K562 (cell line): Measurements from ENCODE around the gene NUP205. TPM values are rescaled to one million over a fixed set of nuclear protein-coding genes. Genes with fewer than 3 reads are reported as not detected.
A peak's percentile ranks its signal among the peaks of the same experiment; 100 is the strongest.

ENCODE experiments used
- BCOR ChIP-seq: fragments of 450-650 bp; IDR thresholded peaks from 2 replicates; pipeline ENCODE4 v1.6.1; 2016
- CBX1 ChIP-seq: sonication (generic); IDR thresholded peaks from 2 replicates; pipeline ENCODE4 v1.6.1; 2016; ENCODE audit warnings: antibody characterized with exemption, low read depth, mild to moderate bottlenecking
- DACH1 ChIP-seq: fragments of 450-650 bp; IDR thresholded peaks from 2 replicates; pipeline ENCODE4 v1.6.1; 2018; ENCODE audit not compliant: partially characterized antibody
- FOXJ2 ChIP-seq: fragments of 200-800 bp; sonication (Bioruptor generic); IDR thresholded peaks from 2 replicates; pipeline ENCODE4 v1.6.1; 2016; ENCODE audit warnings: missing genetic modification characterization, missing compliant biosample characterization
- FUS ChIP-seq: fragments of 200-400 bp; formaldehyde crosslinking; optimal IDR thresholded peaks from 2 replicates; pipeline ENCODE3; 2017; ENCODE audit warnings: low read depth, low read length
- HIVEP1 ChIP-seq: fragments of 250-450 bp; sonication (Bioruptor Pico); IDR thresholded peaks from 2 replicates; pipeline ENCODE4 v1.4.0; 2020; ENCODE audit warnings: mild to moderate bottlenecking
- JUN ChIP-seq, 2 experiments: sonication (generic) in 1 of 2; formaldehyde crosslinking in 1 of 2; IDR thresholded peaks; 2 replicates each; pipeline versions ENCODE4 v1.6.1 to v1.8.0; 2012 to 2022; ENCODE audit warnings: borderline replicate concordance in 2 of 2, mild to moderate bottlenecking in 2 of 2, improper control_type of control experiment in 1 of 2, low read depth in 1 of 2, low read length in 1 of 2, missing genetic modification reagents in 1 of 2
- MEF2D ChIP-seq: conservative IDR thresholded peaks from 2 replicates; pipeline ENCODE4 v1.6.1; 2016; ENCODE audit warnings: low read depth, missing genetic modification characterization, missing compliant biosample characterization
- NFXL1 ChIP-seq: fragments of 450-650 bp; formaldehyde crosslinking; IDR thresholded peaks from 2 replicates; pipeline ENCODE4 v1.4.0; 2021; ENCODE audit warnings: mild to moderate bottlenecking
- PATZ1 ChIP-seq: fragments of 250-450 bp; sonication (Bioruptor Pico); IDR thresholded peaks from 2 replicates; pipeline ENCODE4 v1.5.0; 2020; ENCODE audit warnings: mild to moderate bottlenecking, borderline replicate concordance
- RAD51 ChIP-seq: fragments of 450-650 bp; IDR thresholded peaks from 2 replicates; pipeline ENCODE4 v1.7.1; 2016; ENCODE audit warnings: low read depth, mild to moderate bottlenecking, borderline replicate concordance
- SLC30A9 ChIP-seq: fragments of 250-450 bp; sonication (Bioruptor Pico); IDR thresholded peaks from 2 replicates; pipeline ENCODE4 v1.8.0; 2022; ENCODE audit warnings: mild to moderate bottlenecking, moderate library complexity
- SMARCB1 ChIP-seq: IDR thresholded peaks from 2 replicates; pipeline ENCODE4 v1.6.1; 2011; ENCODE audit warnings: improper control_type of control experiment, low read depth; ENCODE audit not compliant: insufficient read length
- SNIP1 ChIP-seq: fragments of 450-650 bp; IDR thresholded peaks from 2 replicates; pipeline ENCODE4 v1.7.1; 2017; ENCODE audit warnings: low read depth, mild to moderate bottlenecking
- SREBF1 ChIP-seq: fragments of 150-350 bp; IDR thresholded peaks from 2 replicates; pipeline ENCODE4 v1.6.1; 2014; ENCODE audit warnings: antibody characterized with exemption, low read depth, low read length, borderline replicate concordance
- SRSF1 ChIP-seq: fragments of 200-400 bp; formaldehyde crosslinking; IDR thresholded peaks from 2 replicates; pipeline ENCODE4 v1.6.1; 2017; ENCODE audit warnings: mild to moderate bottlenecking, low read depth, low read length, moderate library complexity
- TAF9B ChIP-seq: fragments of 450-650 bp; IDR thresholded peaks from 2 replicates; pipeline ENCODE4 v1.6.1; 2018; ENCODE audit warnings: mild to moderate bottlenecking; ENCODE audit not compliant: partially characterized antibody
- TCF3 ChIP-seq: sonication (generic); formaldehyde crosslinking; IDR thresholded peaks from 2 replicates; pipeline ENCODE4 v1.4.0; 2020; ENCODE audit warnings: mild to moderate bottlenecking, missing genetic modification reagents
- TGIF2 ChIP-seq: sonication (generic); formaldehyde crosslinking; IDR thresholded peaks from 2 replicates; pipeline ENCODE4 v1.8.1; 2022; ENCODE audit warnings: mild to moderate bottlenecking, missing genetic modification reagents, moderate library complexity
- YBX1 ChIP-seq: fragments of 450-650 bp; IDR thresholded peaks from 2 replicates; pipeline ENCODE4 v1.7.1; 2016; ENCODE audit warnings: mild to moderate bottlenecking
- ZNF184 ChIP-seq: sonication (generic); formaldehyde crosslinking; IDR thresholded peaks from 2 replicates; pipeline ENCODE4 v1.5.0; 2020; ENCODE audit warnings: missing genetic modification reagents
- ZNF239 ChIP-seq: fragments of 250-450 bp; sonication (Bioruptor Pico); IDR thresholded peaks from 2 replicates; pipeline ENCODE4 v1.4.0; 2020; ENCODE audit warnings: mild to moderate bottlenecking
- ZNF316 ChIP-seq: fragments of 450-650 bp; IDR thresholded peaks from 2 replicates; pipeline ENCODE4 v1.6.1; 2016
- ZNF589 ChIP-seq: fragments of 200-800 bp; sonication (Bioruptor generic); IDR thresholded peaks from 2 replicates; pipeline ENCODE4 v1.6.1; 2016; ENCODE audit warnings: low read depth, missing genetic modification characterization, missing compliant biosample characterization
- polyA plus RNA-seq, 8 experiments: library from polyadenylated mRNA; depleted of rRNA in 4 of 8; stranded (reverse) in 5 of 8; unstranded in 3 of 8; fragments of >200 nt; fragmentation: Nextera tagmentation in 2 of 8; fragmentation: Illumina TruSeq in 1 of 8; extraction: Ambion mirVana in 2 of 8; extraction: Trizol in 1 of 8; gene quantifications; 2 replicates each; pipeline versions ENCODE4 v1.2.1 to v1.2.3, GENCODE V29; 2011 to 2014; ENCODE audit warnings: inconsistent platforms in 1 of 8, missing spikeins in 1 of 8
- total RNA-seq, 7 experiments: library from RNA; depleted of rRNA in 6 of 7; stranded (reverse); fragments of >200 nt in 6 of 7; fragmentation: Illumina TruSeq in 2 of 7; extraction: Trizol in 2 of 7; gene quantifications; 2 replicates each; pipeline versions ENCODE4 v1.2.1 to v1.2.3, GENCODE V29; 2011 to 2021; ENCODE audit warnings: low replicate concordance in 1 of 7
- TF ChIP-seq, protein P1 (sequence below), 2 experiments: fragments of 150-350 bp in 1 of 2; IDR thresholded peaks; 2 replicates each; pipeline ENCODE4 v1.6.1; 2012 to 2016; ENCODE audit warnings: low read depth in 2 of 2, low read length in 2 of 2, mild to moderate bottlenecking in 1 of 2, moderate library complexity in 1 of 2

NUP205 gene
- total and polyA plus RNA-seq, 9 of the 15 experiments (the other 6 are each of a cell fraction or from before 2014, with no cell fraction given): 101 to 282 (median 193) TPM

DNA sequence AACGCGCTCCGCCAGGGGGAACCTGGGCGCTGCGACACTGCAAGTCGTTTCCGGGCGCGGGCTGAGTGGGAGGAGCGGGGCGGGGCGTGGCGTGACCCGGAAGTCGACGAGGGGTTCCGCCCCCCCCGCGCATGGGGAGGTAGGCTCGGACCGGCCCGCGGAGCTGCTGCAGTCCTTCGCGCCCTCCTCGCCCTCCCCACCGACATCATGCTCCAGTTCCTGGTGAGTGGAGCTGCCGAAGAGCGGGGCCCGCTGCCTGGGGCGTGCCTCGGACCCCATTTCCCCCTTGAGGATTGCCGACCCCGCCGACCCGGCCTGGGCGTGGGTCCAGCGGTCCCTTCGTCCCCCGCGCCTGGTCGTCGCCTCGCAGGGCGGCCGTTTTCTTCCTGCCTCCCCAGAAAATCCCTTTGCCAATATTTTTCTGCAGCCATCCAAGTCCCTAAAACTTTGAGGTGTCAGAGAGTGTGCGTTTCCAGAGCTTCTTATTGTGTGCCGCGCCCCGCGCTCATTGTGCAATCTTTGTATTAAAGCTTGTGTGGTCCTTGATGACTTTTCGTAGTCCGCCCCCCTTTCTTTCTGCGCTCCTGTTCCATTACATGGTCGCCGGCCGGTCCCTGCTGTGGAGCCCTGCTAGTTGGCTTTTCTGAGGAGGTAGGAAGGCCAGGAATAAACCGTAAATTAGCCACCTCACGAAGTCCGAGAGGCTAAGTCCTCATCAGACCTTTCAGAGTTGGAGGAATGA is 104.8 kb downstream of the NUP205 start, which contains the start of gene STMP1 (continued):
- 0 out of 2 replicates have a peak, but pooled peaks have one; percentile 71 for TF ChIP-seq SRSF1
- TF ChIP-seq ZNF239 (CRISPR knock-in tag): peak; percentile 59
- 0 out of 2 replicates have a peak, but pooled peaks have one; percentile 65 for TF ChIP-seq FOXJ2 (tag)
- TF ChIP-seq SMARCB1: no peak
- peak; percentile 38; the same call in 1 of the 2 replicates for TF ChIP-seq BCOR
- no peak for TF ChIP-seq FUS
- TF ChIP-seq SLC30A9 (CRISPR knock-in tag): no peak
- TF ChIP-seq YBX1: no peak
- TF ChIP-seq JUN (IDR thresholded peaks at IDR 0.05; ENCODE audit: borderline replicate concordance, low read depth, low read length): peak; percentile 62; the same call in 1 of the 2 replicates
- peak; percentile 90 for TF ChIP-seq JUN (CRISPR knock-in tag; IDR thresholded peaks at IDR 0.05; ENCODE audit: borderline replicate concordance)
- TF ChIP-seq HIVEP1 (CRISPR knock-in tag): no peak
- no peak for TF ChIP-seq MEF2D (tag)
- TF ChIP-seq SNIP1: peak; percentile 47; the same call in 1 of the 2 replicates
- no peak for TF ChIP-seq TGIF2 (CRISPR knock-in tag)
- no peak for TF ChIP-seq ZNF589 (CRISPR knock-in tag)
- TF ChIP-seq, protein P1, sequence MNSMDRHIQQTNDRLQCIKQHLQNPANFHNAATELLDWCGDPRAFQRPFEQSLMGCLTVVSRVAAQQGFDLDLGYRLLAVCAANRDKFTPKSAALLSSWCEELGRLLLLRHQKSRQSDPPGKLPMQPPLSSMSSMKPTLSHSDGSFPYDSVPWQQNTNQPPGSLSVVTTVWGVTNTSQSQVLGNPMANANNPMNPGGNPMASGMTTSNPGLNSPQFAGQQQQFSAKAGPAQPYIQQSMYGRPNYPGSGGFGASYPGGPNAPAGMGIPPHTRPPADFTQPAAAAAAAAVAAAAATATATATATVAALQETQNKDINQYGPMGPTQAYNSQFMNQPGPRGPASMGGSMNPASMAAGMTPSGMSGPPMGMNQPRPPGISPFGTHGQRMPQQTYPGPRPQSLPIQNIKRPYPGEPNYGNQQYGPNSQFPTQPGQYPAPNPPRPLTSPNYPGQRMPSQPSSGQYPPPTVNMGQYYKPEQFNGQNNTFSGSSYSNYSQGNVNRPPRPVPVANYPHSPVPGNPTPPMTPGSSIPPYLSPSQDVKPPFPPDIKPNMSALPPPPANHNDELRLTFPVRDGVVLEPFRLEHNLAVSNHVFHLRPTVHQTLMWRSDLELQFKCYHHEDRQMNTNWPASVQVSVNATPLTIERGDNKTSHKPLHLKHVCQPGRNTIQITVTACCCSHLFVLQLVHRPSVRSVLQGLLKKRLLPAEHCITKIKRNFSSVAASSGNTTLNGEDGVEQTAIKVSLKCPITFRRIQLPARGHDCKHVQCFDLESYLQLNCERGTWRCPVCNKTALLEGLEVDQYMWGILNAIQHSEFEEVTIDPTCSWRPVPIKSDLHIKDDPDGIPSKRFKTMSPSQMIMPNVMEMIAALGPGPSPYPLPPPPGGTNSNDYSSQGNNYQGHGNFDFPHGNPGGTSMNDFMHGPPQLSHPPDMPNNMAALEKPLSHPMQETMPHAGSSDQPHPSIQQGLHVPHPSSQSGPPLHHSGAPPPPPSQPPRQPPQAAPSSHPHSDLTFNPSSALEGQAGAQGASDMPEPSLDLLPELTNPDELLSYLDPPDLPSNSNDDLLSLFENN (IDR thresholded peaks at IDR 0.05; ENCODE audit: low read depth in 2 of 2, low read length in 2 of 2): peak; percentile 35 to 65; a peak in 1 of 4 replicates
- peak; percentile 96 for TF ChIP-seq TAF9B
- TF ChIP-seq SREBF1: peak; percentile 88; the same call in 1 of the 2 replicates
- peak; percentile 50 for TF ChIP-seq TCF3 (CRISPR knock-in tag)
- peak; percentile 93 for TF ChIP-seq CBX1
- no peak for TF ChIP-seq DACH1
- no peak for TF ChIP-seq RAD51
- no peak for TF ChIP-seq ZNF184 (CRISPR knock-in tag)
- no peak; the same call in 1 of the 2 replicates for TF ChIP-seq ZNF316
- no peak for TF ChIP-seq NFXL1
- TF ChIP-seq PATZ1 (CRISPR knock-in tag): 0 out of 2 replicates have a peak, but pooled peaks have one; percentile 6
